C4-2B (cell line): Measurements from ENCODE around the gene RTN4.

Experiments
- ZFX ChIP-seq: fragments of 450-650 bp; IDR thresholded peaks from 2 replicates; pipeline ENCODE4 v1.6.1; 2017
- TF ChIP-seq, protein P1 (sequence below): fragments of 450-650 bp; conservative IDR thresholded peaks from 2 replicates; pipeline ENCODE4 v1.5.1; 2017; ENCODE audit warnings: mild to moderate bottlenecking

DNA sequence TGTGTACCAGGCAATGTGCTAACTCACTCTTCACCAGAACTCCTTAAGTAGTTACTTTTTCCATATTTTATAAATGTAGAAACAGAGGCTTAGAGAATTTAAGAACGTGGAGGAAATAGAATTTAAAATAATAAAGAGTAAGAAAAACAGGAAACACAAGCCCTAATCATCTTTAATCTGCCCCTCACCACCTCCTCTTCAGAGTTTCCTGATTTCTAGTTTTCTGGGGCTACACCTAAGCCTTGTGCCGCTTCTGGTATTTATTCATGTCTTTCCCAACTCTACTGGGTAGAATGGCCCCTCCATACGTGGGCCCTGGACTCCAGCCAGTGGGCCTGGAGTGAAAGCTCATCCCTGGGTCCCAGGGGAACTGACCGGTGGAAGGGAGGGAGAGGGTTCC, 85.4 kb downstream of the RTN4 start:
- TF ChIP-seq, protein P1, sequence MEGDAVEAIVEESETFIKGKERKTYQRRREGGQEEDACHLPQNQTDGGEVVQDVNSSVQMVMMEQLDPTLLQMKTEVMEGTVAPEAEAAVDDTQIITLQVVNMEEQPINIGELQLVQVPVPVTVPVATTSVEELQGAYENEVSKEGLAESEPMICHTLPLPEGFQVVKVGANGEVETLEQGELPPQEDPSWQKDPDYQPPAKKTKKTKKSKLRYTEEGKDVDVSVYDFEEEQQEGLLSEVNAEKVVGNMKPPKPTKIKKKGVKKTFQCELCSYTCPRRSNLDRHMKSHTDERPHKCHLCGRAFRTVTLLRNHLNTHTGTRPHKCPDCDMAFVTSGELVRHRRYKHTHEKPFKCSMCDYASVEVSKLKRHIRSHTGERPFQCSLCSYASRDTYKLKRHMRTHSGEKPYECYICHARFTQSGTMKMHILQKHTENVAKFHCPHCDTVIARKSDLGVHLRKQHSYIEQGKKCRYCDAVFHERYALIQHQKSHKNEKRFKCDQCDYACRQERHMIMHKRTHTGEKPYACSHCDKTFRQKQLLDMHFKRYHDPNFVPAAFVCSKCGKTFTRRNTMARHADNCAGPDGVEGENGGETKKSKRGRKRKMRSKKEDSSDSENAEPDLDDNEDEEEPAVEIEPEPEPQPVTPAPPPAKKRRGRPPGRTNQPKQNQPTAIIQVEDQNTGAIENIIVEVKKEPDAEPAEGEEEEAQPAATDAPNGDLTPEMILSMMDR, result no peak
- TF ChIP-seq ZFX, result no peak
